NCI-H1105 treated with DMSO at 0.1 percent for 48 hours (cell line): ENCODE data around the gene DLG2.
"Not testable (repeated sequence)": the region's sequence is repeated elsewhere in the genome, so short reads cannot be mapped to it uniquely, and the experiment has no call there.

Experiments
- DNase-seq: peaks from one replicate; lab custom pipeline; 2025; lab: John Stamatoyannopoulos, UW

The DLG2 gene

GRCh38 chr11:85231588-85231987 is 395.6 kb downstream of the DLG2 start:
- no peak for DNase-seq

DNA sequence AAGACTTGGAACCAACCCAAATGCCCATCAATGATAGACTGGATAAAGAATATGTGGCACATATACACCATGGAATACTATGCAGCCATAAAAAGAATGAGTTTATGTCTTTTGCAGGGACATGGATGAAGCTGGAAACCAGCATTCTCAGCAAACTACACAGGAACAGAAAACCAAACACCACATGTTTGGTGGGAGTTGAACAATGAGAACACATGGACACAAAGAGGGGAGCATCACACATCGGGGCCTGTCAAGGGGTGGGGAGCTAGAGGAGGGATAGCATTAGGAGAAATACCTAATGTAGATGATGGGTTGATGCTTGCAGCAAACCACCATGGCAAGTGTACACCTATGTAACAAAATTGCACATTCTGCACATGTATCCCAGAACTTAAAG is 397.4 kb downstream of the DLG2 start:
- DNase-seq: not testable (repeated sequence)

DNA sequence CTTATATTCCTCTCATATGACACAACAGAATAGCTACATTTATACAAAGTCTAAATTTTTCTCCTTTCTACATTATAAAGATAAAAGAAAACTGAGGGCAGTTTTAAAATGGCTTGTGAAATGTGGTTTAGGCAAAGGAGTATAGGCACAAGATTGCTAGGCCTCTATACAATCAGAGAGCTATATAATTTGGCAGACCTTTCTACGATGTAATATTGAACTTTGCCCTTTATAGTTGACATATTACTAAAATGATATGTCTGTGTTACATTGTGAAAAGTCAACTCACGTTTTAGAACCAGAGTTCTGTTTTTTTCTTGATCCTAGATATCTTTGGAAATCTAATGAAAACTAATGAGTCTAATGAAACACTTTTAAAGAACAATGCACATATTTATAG is 430.2 kb downstream of the DLG2 start:
- DNase-seq: no peak

- DNase-seq: no peak
These were observed 431.2 kb downstream of the DLG2 start for GRCh38 chr11:85195934-85196333.

DNA sequence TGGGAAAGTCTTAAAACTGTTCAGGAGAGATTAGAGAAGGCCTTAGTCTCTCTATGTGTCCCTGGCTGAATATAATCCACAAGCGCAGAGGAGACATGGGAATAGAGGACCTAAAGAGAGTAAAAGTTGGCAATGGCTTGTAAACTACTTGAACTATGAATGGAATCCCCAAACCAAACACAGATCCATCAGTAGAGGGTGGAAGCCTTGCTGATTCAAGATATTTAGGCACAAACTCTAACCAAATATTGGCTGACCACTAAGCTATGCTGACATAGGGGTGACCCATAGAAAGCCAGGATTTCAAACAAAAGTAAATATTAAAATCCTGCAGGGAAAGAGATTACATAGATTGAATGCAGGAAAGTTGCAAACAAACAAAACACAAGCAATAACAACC is 439.2 kb downstream of the DLG2 start:
- no peak for DNase-seq

- no peak for DNase-seq
These were observed 442.4 kb downstream of the DLG2 start for GRCh38 chr11:85184721-85185120.

DNA sequence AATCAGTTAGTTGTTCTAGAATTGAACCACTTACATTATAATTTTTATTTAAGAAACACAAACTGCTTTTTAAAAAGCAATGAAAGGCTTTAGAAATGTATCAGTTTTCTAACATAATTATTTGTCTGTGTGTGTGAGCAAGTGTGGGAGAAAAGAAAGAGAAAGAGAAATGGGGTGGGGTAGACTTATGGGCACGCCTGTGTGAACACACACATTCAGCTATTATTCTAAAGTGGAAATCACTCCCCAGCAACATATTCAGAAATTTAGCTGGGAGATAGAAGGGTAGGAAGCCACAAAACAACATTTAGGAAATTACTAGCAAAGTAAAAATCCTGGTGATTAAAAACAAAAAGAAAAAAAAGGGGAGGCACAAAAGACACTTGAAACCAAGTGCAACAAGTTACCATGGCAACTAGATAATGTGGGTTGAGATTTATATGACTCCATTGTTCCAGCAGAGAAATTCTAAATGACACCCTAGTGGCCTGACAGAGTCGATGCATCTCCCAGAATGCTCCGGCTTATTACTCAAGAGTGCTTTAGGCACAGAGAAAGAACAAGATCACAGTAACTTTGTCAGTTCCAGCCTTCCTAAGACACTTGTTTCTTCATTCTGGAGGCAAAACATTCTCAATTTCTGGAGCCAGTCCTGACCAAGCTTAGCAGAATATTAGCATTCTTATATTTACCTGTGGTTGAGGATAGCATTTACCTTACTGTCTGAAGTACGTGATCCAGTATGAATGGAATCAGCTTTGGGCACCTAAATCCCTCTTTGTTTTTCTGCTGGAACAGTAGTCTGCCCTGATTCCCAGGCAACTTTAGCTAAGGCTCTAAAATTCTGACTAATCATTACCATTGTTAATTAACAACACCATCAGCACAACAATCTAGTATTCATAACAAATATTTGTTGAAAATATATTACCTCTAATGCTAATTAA is 444.4 kb downstream of the DLG2 start:
- peak; percentile 53 for DNase-seq

DNA sequence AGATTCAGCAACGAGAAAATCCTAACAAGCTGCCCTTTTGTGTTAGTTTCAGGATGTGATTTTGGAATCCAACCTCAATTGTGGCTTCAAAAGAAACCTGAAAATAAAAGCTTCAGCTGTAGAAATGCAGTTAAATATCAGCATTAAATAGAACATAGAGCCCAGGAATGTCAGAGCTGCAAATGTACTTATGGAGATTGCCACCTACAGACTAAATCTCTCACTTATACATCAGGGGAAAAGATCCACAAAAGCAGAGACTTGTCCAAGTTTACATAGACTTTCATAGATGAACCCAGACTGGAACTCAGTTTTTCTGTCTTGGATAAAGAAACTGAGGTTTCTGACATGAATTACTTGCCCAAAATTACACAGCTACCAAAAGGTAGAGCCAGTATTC is 446.6 kb downstream of the DLG2 start:
- no peak for DNase-seq

GRCh38 chr11:85171648-85172257 is 455.4 kb downstream of the DLG2 start:
- DNase-seq: no peak

DNA sequence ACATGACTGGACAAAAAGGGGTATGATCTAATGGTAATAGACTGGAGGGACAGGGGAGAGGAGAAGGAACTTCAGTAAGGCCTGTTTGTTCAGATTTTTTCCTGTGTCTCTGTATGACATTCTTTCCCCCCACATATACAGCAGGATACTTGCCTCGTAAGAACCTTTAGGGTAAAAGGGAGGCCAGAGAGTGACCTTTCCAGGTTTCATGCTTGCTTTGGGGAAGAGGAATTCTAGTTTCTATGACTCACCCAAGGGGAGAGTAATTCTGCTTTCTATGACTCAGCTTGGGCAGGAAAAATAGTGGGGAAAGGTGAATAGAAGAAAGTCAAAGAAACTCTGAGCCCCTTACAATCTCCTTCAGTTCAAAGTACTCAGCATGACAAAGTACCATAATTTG is 457.0 kb downstream of the DLG2 start:
- DNase-seq: no peak

DNA sequence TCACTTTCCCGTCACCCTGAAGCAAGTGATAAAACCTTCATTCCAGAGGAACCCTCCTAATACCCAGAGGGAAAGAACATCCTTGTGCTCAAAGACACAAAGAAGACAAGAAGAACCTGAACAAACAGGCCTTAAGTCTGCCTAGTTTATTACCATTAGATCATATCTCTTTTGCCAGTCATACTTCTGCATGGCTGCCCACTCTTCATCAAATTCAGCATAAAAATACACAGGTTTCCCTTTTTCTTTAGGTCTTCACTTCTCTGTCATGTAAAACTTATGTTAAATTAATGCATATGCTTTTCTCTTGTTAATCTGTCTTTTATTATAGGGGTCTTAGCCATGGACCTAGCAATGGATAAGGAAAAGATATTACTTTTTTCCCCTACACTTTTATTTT is 459.7 kb downstream of the DLG2 start:
- DNase-seq: no peak

DNA sequence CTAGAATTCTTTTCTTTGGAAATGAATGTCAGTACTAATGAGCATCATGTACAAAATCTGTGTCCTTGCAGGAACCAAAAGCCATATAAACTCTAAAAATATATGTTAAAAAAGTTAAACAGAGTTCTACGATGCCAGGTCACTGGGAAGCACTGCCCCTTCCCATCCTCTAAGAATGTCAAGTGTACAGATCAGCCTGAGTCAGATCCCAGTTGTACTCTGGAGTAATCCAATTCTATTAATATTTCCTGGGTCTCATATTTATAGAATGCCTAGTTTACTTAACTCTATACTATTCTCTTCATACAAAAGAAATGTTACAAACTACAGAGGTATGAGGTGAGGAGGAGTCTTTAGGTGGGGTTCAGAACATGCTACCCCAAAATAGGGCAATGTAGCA is 460.1 kb downstream of the DLG2 start:
- DNase-seq: no peak

- DNase-seq: no peak
These were observed 461.3 kb downstream of the DLG2 start for GRCh38 chr11:85165819-85166218.

DNA sequence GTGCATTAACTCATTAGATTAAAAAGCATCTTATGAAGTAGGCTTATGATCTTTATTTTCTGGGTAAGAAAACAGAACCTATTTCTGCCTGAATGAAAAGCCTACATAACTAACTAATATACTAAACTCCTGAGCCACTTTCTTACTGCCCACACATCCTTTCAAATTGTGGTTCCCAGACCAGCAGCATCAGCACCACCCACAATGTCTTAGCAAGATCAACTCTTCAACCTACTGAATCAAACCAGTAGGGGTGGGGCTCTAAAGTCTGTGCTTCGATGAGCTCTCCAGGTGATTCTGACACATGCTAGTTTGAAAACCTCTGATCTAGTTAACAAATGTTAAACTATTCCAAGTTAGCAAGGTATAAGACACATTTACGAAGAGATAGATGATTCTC is 462.4 kb downstream of the DLG2 start:
- DNase-seq: no peak

DNA sequence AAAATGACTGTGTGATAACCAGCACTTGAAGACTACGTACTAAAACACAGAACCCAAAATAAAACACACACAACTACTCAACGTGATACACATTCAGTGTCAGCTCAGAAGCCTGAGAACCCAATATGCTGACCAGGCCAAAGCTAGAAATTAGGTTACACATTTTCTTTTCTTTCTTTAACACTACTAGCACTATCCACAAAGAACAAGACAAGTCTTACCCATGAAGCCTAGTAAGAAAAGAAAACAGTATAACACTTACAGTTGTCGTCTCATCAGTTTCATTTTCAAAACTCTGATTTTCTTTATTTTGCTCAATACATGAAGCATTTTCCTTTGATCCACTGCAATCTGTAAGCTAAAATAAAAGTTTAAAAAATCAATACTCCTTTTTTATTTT is 472.9 kb downstream of the DLG2 start:
- no peak for DNase-seq

DNA sequence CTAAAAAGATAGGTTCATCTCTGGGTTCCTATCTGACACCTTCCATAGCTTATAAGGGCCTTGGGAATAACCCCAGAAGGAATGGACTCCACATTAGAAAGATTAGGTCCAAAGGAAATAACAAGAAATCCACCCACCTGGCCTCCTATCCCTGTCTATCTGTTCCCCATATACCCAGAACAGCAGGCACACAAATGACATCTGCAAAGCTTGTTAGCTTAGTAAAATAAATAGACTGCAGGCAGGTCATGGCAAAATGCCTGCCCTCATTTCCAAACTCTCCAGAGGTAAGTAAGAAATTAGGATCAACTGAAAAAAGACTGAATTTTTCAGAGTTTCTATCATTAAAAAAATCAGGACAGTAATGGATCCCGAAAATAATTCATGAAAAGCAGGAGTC is 489.5 kb downstream of the DLG2 start:
- no peak for DNase-seq

DNA sequence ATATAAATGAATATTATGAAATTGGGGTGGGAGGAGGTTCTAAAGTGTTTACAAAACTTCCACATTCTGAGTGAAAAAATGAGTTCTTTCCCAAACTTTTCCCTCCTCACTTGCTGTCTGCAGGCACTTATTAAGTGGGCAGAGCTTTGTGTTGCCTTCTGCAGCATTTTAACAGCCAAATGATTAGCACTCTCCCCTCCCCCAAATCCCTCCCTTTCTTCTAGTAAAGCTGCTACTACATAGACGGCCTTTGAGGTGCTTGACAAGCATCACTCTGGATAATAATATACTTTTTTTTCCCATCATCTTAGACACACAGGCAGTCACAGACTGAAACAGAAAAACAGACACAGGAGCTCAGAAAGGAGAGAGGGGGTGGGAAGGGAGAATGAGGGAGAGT is 493.5 kb downstream of the DLG2 start:
- no peak for DNase-seq

GRCh38 chr11:85132851-85133585 is 494.1 kb downstream of the DLG2 start:
- no peak for DNase-seq

- no peak for DNase-seq
These were observed 499.8 kb downstream of the DLG2 start for GRCh38 chr11:85127349-85127748.

- DNase-seq: no peak
These were observed 503.4 kb downstream of the DLG2 start for GRCh38 chr11:85123752-85124231.

GRCh38 chr11:85118151-85118550 is 509.0 kb downstream of the DLG2 start:
- no peak for DNase-seq

GRCh38 chr11:85115798-85116197 is 511.3 kb downstream of the DLG2 start:
- no peak for DNase-seq

DNA sequence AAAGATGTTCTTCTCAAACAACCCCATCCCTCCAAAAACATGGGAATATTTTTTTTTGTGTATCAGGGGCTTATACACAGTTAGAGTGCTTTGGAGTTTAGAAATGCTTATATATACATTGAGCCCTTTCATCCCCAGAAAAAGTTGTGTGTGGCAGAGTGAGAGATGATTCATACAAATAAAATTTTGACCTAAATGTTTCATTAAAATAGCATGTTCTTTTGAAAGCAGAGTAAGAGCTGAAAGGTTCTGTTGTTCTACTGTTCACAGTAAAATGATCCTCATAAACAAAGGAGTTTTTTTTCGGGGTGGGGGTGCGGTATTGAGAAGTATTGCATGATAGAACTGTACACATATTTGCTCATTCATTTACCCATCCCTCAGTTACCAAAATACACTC is 512.4 kb downstream of the DLG2 start:
- no peak for DNase-seq
